Bronchus fibroblast of lung (primary cell): ENCODE results near the gene KLHDC3. TPM values are rescaled to one million over a fixed set of nuclear protein-coding genes. Genes with fewer than 3 reads are reported as not detected.

Source experiments
- total RNA-seq: library from RNA; depleted of rRNA; stranded (reverse); fragments of >200 nt; gene quantifications from 2 replicates; pipeline ENCODE4 v1.2.3, GENCODE V29; 2015

KLHDC3 gene, protein sequence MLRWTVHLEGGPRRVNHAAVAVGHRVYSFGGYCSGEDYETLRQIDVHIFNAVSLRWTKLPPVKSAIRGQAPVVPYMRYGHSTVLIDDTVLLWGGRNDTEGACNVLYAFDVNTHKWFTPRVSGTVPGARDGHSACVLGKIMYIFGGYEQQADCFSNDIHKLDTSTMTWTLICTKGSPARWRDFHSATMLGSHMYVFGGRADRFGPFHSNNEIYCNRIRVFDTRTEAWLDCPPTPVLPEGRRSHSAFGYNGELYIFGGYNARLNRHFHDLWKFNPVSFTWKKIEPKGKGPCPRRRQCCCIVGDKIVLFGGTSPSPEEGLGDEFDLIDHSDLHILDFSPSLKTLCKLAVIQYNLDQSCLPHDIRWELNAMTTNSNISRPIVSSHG
- total RNA-seq = 83.7 and 84.1 TPM in 2 replicates

DNA sequence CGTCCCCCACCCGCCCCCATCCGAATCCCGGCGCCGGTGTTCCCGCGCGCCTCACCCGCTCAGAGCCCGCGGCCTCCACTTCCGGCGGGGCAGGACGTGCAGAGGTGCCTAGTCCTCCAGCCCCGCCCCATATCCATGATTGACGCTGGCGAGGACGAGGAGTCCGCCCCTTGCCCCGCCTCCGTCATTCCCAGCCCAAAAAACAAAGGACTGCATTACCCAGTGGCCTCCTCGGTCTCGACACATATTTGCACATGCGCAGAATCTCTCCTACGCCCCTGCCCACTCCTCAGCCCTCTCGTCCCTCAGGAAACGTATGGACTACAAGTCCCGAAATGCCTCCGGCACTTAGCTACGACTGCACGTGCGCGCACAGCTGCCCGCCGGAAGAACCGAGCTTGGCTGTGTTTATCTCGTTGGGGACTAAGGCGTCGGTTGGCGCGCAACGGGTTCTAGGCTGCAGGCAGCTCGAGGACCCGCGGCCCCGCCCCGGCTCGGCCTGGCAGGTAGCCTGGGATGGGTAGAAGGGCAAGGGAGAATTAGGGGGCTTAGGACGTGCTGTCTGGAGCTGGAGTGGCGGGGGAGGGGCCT lies at the start of gene KLHDC3, which contains the start of gene MEA1:
TSS of gene KLHDC3 (plus strand) at position 407 of the 591 bp plus-strand sequence. CDS start 2,944 bp downstream, outside the sequence.
TSS of gene MEA1 (minus strand) at position 104 of the 591 bp plus-strand sequence. CDS start 133 bp downstream, outside the sequence.

DNA sequence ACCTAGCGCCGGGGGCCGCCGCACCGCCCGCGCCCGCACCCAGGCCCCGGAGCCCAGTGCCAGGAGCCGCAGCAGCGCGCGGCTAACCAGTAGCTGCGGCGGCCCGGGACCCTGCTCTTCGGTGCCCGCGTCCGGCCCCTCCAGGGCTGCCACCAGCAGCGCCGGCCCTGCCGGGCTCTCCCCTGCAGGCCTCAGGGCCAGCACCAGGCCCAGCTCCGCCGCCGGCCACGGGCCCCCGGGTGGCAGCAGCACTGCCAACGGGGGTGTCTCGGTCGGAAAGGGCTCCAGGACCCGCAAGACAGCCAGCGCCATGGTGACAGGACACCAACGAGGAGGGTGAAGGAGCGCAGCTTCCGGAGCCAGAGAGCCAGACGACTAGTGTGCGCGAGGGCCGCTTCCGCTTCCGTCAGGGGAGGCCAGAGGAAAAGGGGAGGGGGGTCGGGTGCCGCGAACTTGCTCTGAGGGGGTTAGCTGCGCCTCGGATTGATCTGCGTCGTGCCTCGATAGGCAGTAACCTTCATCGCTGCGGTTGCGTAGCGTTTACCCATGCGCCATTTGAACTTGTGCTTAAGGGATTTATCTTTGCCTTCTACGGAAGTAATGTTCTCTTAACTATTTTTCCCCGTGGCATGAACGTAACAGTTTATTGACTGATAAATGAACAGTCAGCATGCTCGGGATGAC lies 35.1 kb upstream of the KLHDC3 start, which contains the start of gene PEX6:
TSS of gene PEX6 (minus strand) at position 343 of the 684 bp plus-strand sequence. CDS start at position 312, 31 bp downstream.

DNA sequence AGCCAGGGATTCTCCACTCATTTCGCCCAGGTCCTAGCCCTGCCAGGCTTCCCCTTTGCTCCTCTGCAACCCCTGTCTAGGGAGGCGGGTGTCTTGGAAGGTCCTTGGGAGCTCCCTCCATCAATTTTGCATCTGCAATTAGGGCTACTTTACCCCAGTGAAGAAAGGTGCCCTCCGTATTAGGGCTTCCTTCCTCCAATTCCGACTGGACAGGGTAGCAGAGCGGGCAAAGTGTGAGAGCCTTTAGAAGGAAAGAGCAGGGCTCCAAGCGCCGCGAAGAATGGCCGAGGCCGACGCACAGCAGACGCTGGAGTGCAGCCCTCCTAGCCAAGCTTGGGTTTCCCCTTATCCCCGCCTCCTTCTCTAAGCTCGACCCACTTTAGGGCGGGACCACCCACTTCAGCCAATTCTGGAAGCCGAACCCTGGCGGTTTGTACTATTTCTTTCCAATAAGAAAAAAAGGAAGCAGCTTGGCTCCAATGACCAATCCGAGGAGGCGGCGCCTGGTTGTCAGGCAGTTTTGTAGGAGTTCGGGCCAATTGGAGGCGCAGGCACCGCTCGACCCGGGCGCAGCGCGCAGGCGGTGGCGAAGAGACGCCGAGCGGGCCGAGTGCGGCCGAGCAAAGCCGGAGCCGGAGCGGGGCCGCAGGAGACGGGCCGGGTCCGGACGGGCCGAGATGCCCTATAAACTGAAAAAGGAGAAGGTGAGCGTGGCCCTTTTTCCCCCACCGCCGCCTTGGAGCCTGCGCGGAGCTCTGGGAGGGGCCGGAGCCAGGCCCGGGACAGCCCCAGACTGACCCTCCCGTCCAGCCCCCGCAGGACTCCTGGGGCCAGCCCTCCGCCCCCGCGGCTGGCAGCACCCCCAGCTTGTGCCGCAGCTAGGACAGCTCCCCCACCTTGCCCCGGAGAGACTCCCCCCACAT lies 29.8 kb upstream of the KLHDC3 start, which contains the start of gene PPP2R5D:
TSS of gene PPP2R5D (plus strand) at position 570 of the 923 bp plus-strand sequence. CDS start at position 678, 108 bp downstream.

DNA sequence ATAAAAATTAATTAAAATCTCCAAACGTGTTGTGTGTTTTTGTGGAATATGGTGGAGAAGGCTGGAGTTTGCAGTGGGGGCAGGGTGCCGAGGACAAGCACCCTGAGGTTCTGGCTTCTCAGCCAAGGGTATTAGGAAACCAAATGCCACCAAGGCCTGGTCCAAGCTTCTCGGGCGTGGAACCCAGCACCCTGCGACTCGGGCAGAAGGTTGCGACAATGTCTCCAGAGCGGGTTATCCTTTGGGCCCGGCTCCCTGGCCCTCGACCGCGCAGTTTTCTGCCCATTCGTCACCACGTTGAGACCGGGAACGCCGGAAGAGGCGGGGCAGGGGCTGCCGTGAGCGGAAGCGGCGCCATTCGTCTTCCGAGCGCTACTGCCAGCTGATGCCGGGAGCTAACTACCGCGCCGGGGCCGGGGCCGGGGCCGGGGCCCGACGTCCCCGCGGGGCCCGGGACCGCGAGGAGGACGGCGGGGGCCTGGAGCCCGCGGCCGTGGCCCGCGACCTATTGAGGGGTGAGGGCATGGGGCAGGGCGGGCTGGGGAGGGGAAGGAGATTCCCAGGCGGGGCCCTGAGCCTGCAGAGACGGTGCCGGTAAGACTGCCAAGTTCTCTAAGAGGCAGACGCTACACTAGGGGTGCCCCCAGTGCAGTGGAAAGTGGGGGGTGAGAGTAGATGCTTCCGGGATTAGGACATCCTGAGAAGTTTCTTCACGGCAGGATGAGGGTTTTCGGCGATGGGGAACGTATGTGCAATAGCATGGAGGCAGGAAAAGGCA lies 7.4 kb downstream of the KLHDC3 start, which contains the start of gene RRP36:
TSS of gene RRP36 (plus strand) at position 354 of the 778 bp plus-strand sequence. CDS start at position 386, 32 bp downstream.

DNA sequence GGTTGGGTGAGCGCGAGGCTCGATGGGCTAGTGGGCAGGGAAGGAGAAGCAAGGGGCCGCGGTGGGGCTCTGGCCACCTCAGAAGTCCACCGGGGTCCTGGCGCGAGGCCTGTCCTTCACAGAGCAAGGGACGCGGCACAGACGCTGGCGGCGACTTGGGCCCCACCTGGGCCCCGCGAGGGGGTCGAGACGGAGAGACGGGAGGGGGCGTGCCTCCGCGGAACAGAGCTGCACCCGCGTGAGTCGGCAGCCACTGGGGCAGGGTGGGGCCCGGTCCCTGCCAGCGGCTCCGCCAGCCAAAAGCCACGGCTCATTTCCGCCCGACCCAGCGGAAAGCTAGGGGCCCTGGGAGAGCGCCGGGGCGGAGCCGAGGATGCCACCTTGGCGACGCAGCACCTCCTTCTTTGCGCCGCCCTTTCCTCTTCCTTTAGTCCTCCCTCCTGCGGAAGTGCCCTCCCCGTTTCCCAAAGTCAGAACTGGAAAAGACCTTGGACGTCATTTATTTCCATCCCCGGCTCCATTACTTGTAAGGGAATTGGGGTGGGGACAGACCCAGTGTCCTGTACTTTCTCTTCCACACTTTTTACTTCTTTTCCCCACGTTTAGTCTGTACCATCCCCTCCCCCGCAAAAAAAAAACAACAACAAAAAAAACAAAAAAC lies 39.6 kb downstream of the KLHDC3 start, which contains the start of gene CUL7:
TSS of gene CUL7 (minus strand) at position 307 of the 661 bp plus-strand sequence. CDS start 1,063 bp downstream, outside the sequence.

DNA sequence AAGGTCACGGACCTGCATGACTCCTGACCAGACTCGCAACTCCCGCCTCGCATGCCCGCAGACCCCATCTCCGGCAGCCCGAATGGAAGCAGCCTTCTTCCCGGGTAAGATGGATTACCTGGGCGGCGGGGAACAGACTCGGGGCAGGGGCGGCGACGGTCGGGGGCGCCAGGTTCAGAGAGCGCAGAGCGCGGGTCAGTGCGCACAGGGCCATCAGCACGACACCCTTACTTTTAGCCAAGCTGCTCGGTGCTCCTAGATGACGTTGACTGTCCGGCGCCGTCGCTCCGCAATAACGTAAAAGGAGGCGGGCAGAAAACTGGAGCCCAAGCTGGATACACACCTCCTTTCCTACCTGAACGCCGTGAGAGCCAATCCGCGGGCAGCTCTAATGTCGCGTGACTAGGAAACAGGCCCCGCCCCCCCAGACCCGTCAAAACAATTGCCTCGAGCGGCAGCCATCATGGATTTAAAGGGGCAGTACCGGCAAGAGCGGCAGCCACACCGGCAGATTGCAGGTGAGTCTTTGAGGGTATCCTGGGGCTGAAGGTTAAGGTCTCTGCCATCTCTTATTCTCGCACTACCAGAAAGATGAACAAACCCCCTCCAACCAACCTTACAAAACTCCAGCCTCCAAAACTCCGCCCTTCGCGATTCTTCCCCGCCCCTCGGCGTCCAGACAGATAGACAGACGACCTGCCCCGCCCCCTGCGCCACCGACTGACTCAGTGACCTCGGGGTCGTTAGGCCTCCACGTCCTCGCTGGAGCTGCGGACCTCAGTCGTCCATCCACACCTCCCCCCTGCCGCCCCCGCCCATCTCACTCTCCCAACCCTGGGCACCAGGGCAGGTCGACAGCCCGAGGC lies 45.4 kb downstream of the KLHDC3 start, which contains the start of the genes KLC4 and MRPL2:
TSS of gene KLC4 (plus strand) at position 464 of the 866 bp plus-strand sequence. CDS start 1,705 bp downstream, outside the sequence.
TSS of gene MRPL2 (minus strand) at position 267 of the 866 bp plus-strand sequence. CDS start at position 214, 53 bp downstream.

Other genes starting within 250 kb of the KLHDC3 start
- gene BICRAL, start 232.2 kb upstream of the KLHDC3 start, total RNA-seq = 2.7 and 3.4 TPM in 2 replicates
- gene RPL7L1, start 134.6 kb upstream of the KLHDC3 start, total RNA-seq = 97.8 and 108 TPM in 2 replicates
- not detected in 2 replicates for gene PTCRA, start 98.2 kb upstream of the KLHDC3 start, total RNA-seq
- gene CNPY3, start 84.8 kb upstream of the KLHDC3 start, total RNA-seq = 28.7 and 29.3 TPM in 2 replicates
- not detected in 2 replicates for gene GNMT, start 53.5 kb upstream of the KLHDC3 start, total RNA-seq
- 22.0 and 23.2 TPM in 2 replicates for gene PEX6, start 35.1 kb upstream of the KLHDC3 start, total RNA-seq
- gene PPP2R5D, start 29.7 kb upstream of the KLHDC3 start, total RNA-seq = 54.3 and 71.8 TPM in 2 replicates
- 110 and 111 TPM in 2 replicates for gene MEA1, start 303 bp upstream of the KLHDC3 start, total RNA-seq
- gene RRP36, start 7.4 kb downstream of the KLHDC3 start, total RNA-seq = 109 and 114 TPM in 2 replicates
- 27.6 and 30.0 TPM in 2 replicates for gene CUL7, start 39.6 kb downstream of the KLHDC3 start, total RNA-seq
- gene MRPL2, start 45.2 kb downstream of the KLHDC3 start, total RNA-seq = 32.6 and 53.5 TPM in 2 replicates
- gene KLC4, start 45.4 kb downstream of the KLHDC3 start, total RNA-seq = 7.6 and 8.3 TPM in 2 replicates
- 96.6 and 102 TPM in 2 replicates for gene PTK7, start 62.1 kb downstream of the KLHDC3 start, total RNA-seq
- 25.9 and 26.0 TPM in 2 replicates for gene SRF, start 157.0 kb downstream of the KLHDC3 start, total RNA-seq
- 17.4 and 22.9 TPM in 2 replicates for gene CUL9, start 167.9 kb downstream of the KLHDC3 start, total RNA-seq
- gene DNPH1, start 215.2 kb downstream of the KLHDC3 start, total RNA-seq = 70.2 and 74.8 TPM in 2 replicates
- under 0.01 TPM in 1 of 2 replicates, not detected in the other for gene TTBK1, start 229.2 kb downstream of the KLHDC3 start, total RNA-seq